OCI-LY1 (cell line): ENCODE data around the gene PPP1R27.

Experiments
- H2AFZ ChIP-seq: fragments of 200-600 bp; sonication (generic), shearing (Covaris generic); 2 replicates; pipeline ENCODE4 v1.6.0; 2014; ENCODE audit warnings: antibody characterized with exemption, mild to moderate bottlenecking, low read length
- H3F3A ChIP-seq: fragments of 200-600 bp; sonication (generic), shearing (Covaris generic); 2 replicates; pipeline ENCODE4 v1.6.0; 2014; ENCODE audit warnings: mild to moderate bottlenecking, antibody characterized with exemption, low read length, moderate library complexity; ENCODE audit not compliant: insufficient read depth
- H3K27ac ChIP-seq: fragments of 200-600 bp; sonication (generic); 2 replicates; pipeline ENCODE4 v1.5.1; 2014; ENCODE audit warnings: low read length, mixed run types, mild to moderate bottlenecking, low read depth; ENCODE audit not compliant: poor library complexity, severe bottlenecking
- H3K27me3 ChIP-seq: fragments of 200-600 bp; sonication (generic); 2 replicates; pipeline ENCODE4 v1.6.0; 2014; ENCODE audit warnings: antibody characterized with exemption, mild to moderate bottlenecking, low read length, moderate library complexity; ENCODE audit not compliant: insufficient read depth
- H3K36me3 ChIP-seq: fragments of 200-600 bp; sonication (generic); 2 replicates; pipeline ENCODE4 v1.6.1; 2014; ENCODE audit warnings: mild to moderate bottlenecking, antibody characterized with exemption, low read length, moderate library complexity, mixed read lengths; ENCODE audit not compliant: insufficient read depth
- H3K4me1 ChIP-seq: fragments of 200-600 bp; sonication (generic); 2 replicates; pipeline ENCODE4 v1.5.1; 2014; ENCODE audit warnings: mild to moderate bottlenecking, low read length, moderate library complexity; ENCODE audit not compliant: insufficient read depth, severe bottlenecking
- H3K4me2 ChIP-seq: fragments of 200-600 bp; sonication (generic), shearing (Covaris generic); 2 replicates; pipeline ENCODE4 v1.6.1; 2014; ENCODE audit warnings: low read length
- H3K4me3 ChIP-seq: fragments of 200-600 bp; sonication (generic); 2 replicates; pipeline ENCODE4 v1.5.1; 2014; ENCODE audit warnings: low read length, low read depth, mild to moderate bottlenecking, mixed read lengths; ENCODE audit not compliant: poor library complexity, severe bottlenecking
- H3K79me2 ChIP-seq: fragments of 200-600 bp; shearing (Covaris generic); 2 replicates; pipeline ENCODE4 v1.6.1; 2016; ENCODE audit warnings: mixed run types, low read length, mixed read lengths; ENCODE audit not compliant: insufficient read depth
- H3K9ac ChIP-seq: fragments of 200-600 bp; sonication (generic), shearing (Covaris generic); 2 replicates; pipeline ENCODE4 v1.6.1; 2014; ENCODE audit warnings: mild to moderate bottlenecking, low read length, mixed read lengths
- H3K9me2 ChIP-seq: fragments of 200-600 bp; sonication (generic), shearing (Covaris generic); 2 replicates; pipeline ENCODE4 v1.6.1; 2014; ENCODE audit warnings: low read depth, mild to moderate bottlenecking, low read length, mixed read lengths
- H3K9me3 ChIP-seq: fragments of 200-600 bp; shearing (Covaris generic); 2 replicates; pipeline ENCODE4 v1.6.1; 2014; ENCODE audit warnings: low read length, mixed read lengths
- H4K20me1 ChIP-seq: fragments of 200-600 bp; sonication (generic), shearing (Covaris generic); 2 replicates; pipeline ENCODE4 v1.6.0; 2016; ENCODE audit warnings: mild to moderate bottlenecking, low read length; ENCODE audit not compliant: insufficient read depth
- EZH2 ChIP-seq: fragments of 200-600 bp; sonication (generic), shearing (Covaris generic); IDR thresholded peaks from 2 replicates; pipeline ENCODE4 v1.8.0; 2017; ENCODE audit warnings: borderline replicate concordance, mixed run types, mild to moderate bottlenecking, antibody characterized with exemption, low read length, moderate library complexity, mixed read lengths
- TF ChIP-seq, protein P1 (sequence below): fragments of 200-600 bp; sonication (generic), shearing (Covaris generic); IDR thresholded peaks from 2 replicates; pipeline ENCODE4 v1.5.1; 2017; ENCODE audit warnings: mild to moderate bottlenecking, antibody characterized with exemption, low read length, moderate library complexity, mixed read lengths

PPP1R27 gene

DNA sequence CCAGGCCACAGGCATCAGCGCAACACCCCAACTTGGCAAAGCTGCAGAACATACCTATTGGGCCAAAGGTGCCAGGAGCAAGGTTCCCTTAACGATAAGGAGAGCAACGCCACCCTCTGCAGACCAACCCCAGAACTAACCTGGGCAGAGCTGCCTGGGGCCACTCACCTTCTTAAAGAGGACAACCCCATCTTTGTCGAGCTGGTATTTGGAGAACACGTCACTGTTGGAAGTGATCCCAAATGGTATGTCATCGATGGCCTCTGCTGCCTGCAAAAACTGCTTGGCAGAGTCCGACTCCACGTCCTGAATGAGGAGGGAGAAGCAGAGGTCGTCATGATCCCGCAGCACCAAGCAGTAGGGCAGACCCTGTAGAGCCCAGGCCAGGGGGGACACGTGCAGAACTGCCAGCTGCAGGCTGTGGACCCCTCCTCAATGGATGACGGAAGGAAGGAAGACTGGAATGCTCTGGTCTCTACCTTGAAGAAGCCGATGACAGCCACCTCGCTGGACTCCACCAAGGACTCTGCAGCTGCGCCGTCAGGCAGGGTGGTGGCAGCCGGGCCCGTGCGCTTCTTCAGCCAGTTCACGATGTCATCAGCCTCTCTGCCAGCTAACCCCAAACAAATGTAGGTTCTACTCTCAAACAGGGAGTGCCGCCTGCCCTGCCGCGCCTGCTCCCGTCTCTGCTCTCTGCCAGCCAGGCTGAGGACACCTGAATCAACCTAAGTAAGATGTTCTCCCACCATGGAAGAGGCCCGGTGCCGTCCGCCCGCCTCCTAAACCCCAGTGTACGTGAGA is 20.3 kb upstream of the PPP1R27 start:
- Histone ChIP-seq H3K4me3 (no peak overlapping the region), H4K20me1 (no peaks in the 10 kb centered on the region), H3K27me3 (no peaks in the 10 kb centered on the region), H3F3A (no peaks in the 10 kb centered on the region), H3K27ac (no peak overlapping the region), H3K79me2 (peaks cover 27% of the 10 kb centered on the region), H3K4me2 (no peak overlapping the region), H3K36me3 (peaks cover 82% of the 10 kb centered on the region), H3K4me1 (peaks cover 17% of the 10 kb centered on the region), H3K9me2 (no peaks in the 10 kb centered on the region), H3K9ac (no peak overlapping the region), H3K9me3 (no peaks in the 10 kb centered on the region), H2AFZ (no peak overlapping the region)
- TF ChIP-seq, protein P1, sequence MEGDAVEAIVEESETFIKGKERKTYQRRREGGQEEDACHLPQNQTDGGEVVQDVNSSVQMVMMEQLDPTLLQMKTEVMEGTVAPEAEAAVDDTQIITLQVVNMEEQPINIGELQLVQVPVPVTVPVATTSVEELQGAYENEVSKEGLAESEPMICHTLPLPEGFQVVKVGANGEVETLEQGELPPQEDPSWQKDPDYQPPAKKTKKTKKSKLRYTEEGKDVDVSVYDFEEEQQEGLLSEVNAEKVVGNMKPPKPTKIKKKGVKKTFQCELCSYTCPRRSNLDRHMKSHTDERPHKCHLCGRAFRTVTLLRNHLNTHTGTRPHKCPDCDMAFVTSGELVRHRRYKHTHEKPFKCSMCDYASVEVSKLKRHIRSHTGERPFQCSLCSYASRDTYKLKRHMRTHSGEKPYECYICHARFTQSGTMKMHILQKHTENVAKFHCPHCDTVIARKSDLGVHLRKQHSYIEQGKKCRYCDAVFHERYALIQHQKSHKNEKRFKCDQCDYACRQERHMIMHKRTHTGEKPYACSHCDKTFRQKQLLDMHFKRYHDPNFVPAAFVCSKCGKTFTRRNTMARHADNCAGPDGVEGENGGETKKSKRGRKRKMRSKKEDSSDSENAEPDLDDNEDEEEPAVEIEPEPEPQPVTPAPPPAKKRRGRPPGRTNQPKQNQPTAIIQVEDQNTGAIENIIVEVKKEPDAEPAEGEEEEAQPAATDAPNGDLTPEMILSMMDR, result no peak
- TF ChIP-seq EZH2, result no peak

DNA sequence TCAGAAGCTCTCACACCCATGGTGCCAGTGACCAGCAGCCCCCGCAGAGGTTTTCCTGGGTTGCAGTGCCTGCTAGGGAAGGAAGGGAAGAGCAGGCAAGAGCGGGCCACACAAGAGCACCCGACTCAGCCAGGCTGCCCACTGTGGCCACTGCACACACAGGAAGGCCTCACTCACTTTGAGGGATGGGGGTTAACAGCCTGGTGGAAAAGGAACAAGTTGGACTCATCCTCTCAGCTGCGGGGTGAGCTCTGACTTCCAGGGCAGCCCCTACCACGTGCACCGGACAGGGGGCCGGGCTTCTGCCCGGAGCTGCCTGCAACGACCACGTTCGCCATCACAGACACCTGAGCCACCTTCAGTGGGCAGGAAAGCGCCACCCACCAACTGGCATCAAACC is 17.4 kb upstream of the PPP1R27 start:
- H3K9ac ChIP-seq, result no peak overlapping the region
- no peaks in the 10 kb centered on the region for H3K4me1 ChIP-seq
- no peak overlapping the region for H3K27ac ChIP-seq
- H3K9me2 ChIP-seq, result no peaks in the 10 kb centered on the region
- TF ChIP-seq, protein P1, result no peak
- TF ChIP-seq EZH2, result no peak
- H3F3A ChIP-seq, result no peaks in the 10 kb centered on the region
- no peak overlapping the region for H3K4me3 ChIP-seq
- no peaks in the 10 kb centered on the region for H3K79me2 ChIP-seq
- H3K4me2 ChIP-seq, result no peak overlapping the region
- no peaks in the 10 kb centered on the region for H3K27me3 ChIP-seq
- H3K36me3 ChIP-seq, result peaks cover 72% of the 10 kb centered on the region
- H4K20me1 ChIP-seq, result no peaks in the 10 kb centered on the region
- no peak overlapping the region for H2AFZ ChIP-seq
- no peaks in the 10 kb centered on the region for H3K9me3 ChIP-seq

DNA sequence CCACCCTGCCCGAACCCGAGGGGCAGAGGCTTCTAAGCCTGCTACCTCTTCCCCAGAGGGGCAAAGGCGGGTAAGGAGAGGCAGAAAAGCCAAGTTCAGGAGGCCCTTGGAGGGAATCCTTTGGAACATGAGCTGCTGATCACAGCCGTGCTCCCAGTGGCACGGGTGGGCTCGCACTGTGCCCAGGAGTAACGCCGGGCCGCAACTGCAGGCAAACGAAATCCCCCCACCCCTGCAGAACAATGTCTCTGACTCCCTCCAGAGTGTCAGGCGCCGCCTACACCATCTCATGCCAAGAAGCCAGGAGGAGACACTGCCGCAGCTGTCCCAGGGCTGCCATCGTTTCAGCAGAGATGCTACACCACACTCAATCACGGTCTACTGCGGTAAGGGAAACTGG is 16.6 kb upstream of the PPP1R27 start:
- peaks cover 75% of the 10 kb centered on the region for H3K36me3 ChIP-seq
- no peak overlapping the region for H3K27ac ChIP-seq
- no peaks in the 10 kb centered on the region for H3K79me2 ChIP-seq
- no peak overlapping the region for H3K4me3 ChIP-seq
- no peaks in the 10 kb centered on the region for H3K9me3 ChIP-seq
- H3F3A ChIP-seq, result no peaks in the 10 kb centered on the region
- no peak overlapping the region for H3K9ac ChIP-seq
- no peaks in the 10 kb centered on the region for H3K4me1 ChIP-seq
- no peak overlapping the region for H3K4me2 ChIP-seq
- H2AFZ ChIP-seq, result no peak overlapping the region
- TF ChIP-seq EZH2, result no peak
- TF ChIP-seq, protein P1, result no peak
- H4K20me1 ChIP-seq, result no peaks in the 10 kb centered on the region
- no peaks in the 10 kb centered on the region for H3K27me3 ChIP-seq
- H3K9me2 ChIP-seq, result no peaks in the 10 kb centered on the region
